HepG2 (cell line): ENCODE data around the gene GFRA4. TPM values are rescaled to one million over a fixed set of nuclear protein-coding genes. Genes with fewer than 3 reads are reported as not detected.
A peak's percentile ranks its signal among the peaks of the same experiment; 100 is the strongest.

Source experiments
- ATAC-seq: fragments of 200-7000 bp; cut with Tn5 transposase; 3 replicates; pipeline ENCODE4 v1.9.1; 2020; ENCODE audit warnings: mild to moderate bottlenecking, moderate library complexity
- BruUV-seq: library from RNA; stranded (reverse); fragments of 400-500 nt; replicated peaks from 2 replicates; lab custom pipeline; 2021; lab: Mats Ljungman, UMichigan
- CTCF ChIA-PET: fragments of 300-600 bp; formaldehyde crosslinking; extraction: SDS; loops from one replicate; lab custom pipeline; 2021; ENCODE audit warnings: low total read pairs, inconsistent platforms, low intra/inter-chr PET ratio; lab: Yijun Ruan, JAX
- POLR2A ChIA-PET: fragments of 350-600 bp; sonication (Branson Sonifier 250); formaldehyde crosslinking; loops from one replicate; lab custom pipeline; 2020; ENCODE audit warnings: antibody characterized with exemption, inconsistent platforms; lab: Yijun Ruan, JAX
- DNase-seq: peaks from one replicate; pipeline ENCODE4 v3.0.0-alpha.2; 2015; ENCODE audit warnings: low spot score
- FAIRE-seq: peaks from 3 replicates; lab custom pipeline; 2011; peaks lifted over from hg19 to GRCh38; lab: Jason Lieb, UNC
- H2AFZ ChIP-seq: one replicate; pipeline ENCODE4 v1.6.1; 2011; ENCODE audit warnings: low read length, inconsistent platforms
- H3K27ac ChIP-seq: fragments of 300-600 bp; 3 replicates; pipeline ENCODE4 v1.8.0; 2011; ENCODE audit warnings: mixed run types, mild to moderate bottlenecking, mixed read lengths, low read length, inconsistent platforms; ENCODE audit not compliant: insufficient read depth; ENCODE audit errors: extremely low read length
- H3K27me3 ChIP-seq, 2 experiments: fragments of 200-600 bp in 1 of 2; 2 replicates in 1 of 2; 3 replicates in 1 of 2; pipeline versions ENCODE4 v1.6.0 to v1.8.0; 2011; ENCODE audit warnings: low read length in 2 of 2, mild to moderate bottlenecking in 2 of 2, moderate library complexity in 2 of 2, inconsistent platforms in 1 of 2; ENCODE audit not compliant: insufficient read depth in 2 of 2, control insufficient read depth in 1 of 2
- H3K36me3 ChIP-seq, 2 experiments: fragments of 200-600 bp in 1 of 2; replicated peaks in 1 of 2; 2 replicates in 1 of 2; 3 replicates in 1 of 2; pipeline versions ENCODE4 v1.5.1 to v1.8.0; 2011; ENCODE audit warnings: low read length in 2 of 2, inconsistent platforms in 1 of 2; ENCODE audit not compliant: insufficient read depth in 2 of 2, control insufficient read depth in 1 of 2
- H3K4me1 ChIP-seq: 2 replicates; pipeline ENCODE4 v1.5.1; 2012; ENCODE audit warnings: low read length, inconsistent platforms; ENCODE audit not compliant: insufficient read depth
- H3K4me2 ChIP-seq: 2 replicates; pipeline ENCODE4 v1.6.0; 2011; ENCODE audit warnings: low read depth, low read length, inconsistent platforms
- H3K4me3 ChIP-seq, 3 experiments: fragments of 200-600 bp in 1 of 3; sonication (generic), shearing (Covaris generic) in 1 of 3; replicated peaks in 1 of 3; 2 replicates each; pipeline ENCODE4 v1.5.1; 2011 to 2016; ENCODE audit warnings: low read length in 3 of 3, inconsistent platforms in 2 of 3, low read depth in 2 of 3, mild to moderate bottlenecking in 2 of 3, control low read depth in 1 of 3, mixed read lengths in 1 of 3; ENCODE audit not compliant: insufficient read depth in 1 of 3
- H3K79me2 ChIP-seq: one replicate; pipeline ENCODE4 v1.6.1; 2011; ENCODE audit warnings: low read length, inconsistent platforms; ENCODE audit not compliant: insufficient read depth
- H3K9ac ChIP-seq: 2 replicates; pipeline ENCODE4 v1.6.0; 2011; ENCODE audit warnings: mild to moderate bottlenecking, low read depth, low read length, inconsistent platforms; ENCODE audit not compliant: insufficient read depth
- H3K9me3 ChIP-seq: 2 replicates; pipeline ENCODE4 v1.5.1; 2012; ENCODE audit warnings: mild to moderate bottlenecking, low read length
- H4K20me1 ChIP-seq: 2 replicates; pipeline ENCODE4 v1.6.0; 2011; ENCODE audit warnings: inconsistent platforms, mild to moderate bottlenecking, low read length, moderate library complexity; ENCODE audit not compliant: insufficient read depth
- CTCF ChIP-seq: sonication (generic); formaldehyde crosslinking; IDR thresholded peaks from 2 replicates; pipeline ENCODE4 v1.5.0; 2020; ENCODE audit warnings: mild to moderate bottlenecking, missing genetic modification reagents, moderate library complexity
- MAX ChIP-seq: IDR thresholded peaks from 2 replicates; pipeline ENCODE4 v1.6.1; 2012; ENCODE audit warnings: inconsistent platforms
- STAG1 ChIP-seq: sonication (generic); formaldehyde crosslinking; IDR thresholded peaks from 2 replicates; pipeline ENCODE4 v1.4.0; 2020; ENCODE audit warnings: missing genetic modification reagents
- ZNF850 ChIP-seq: sonication (generic); formaldehyde crosslinking; conservative IDR thresholded peaks from 2 replicates; pipeline ENCODE4 v1.9.0; 2021; ENCODE audit warnings: mild to moderate bottlenecking, missing genetic modification reagents
- WGBS: methylation state at CpG from one replicate; pipeline ENCODE4 v1.1.6; 2017; ENCODE audit warnings: low lambda C conversion rate; 5-methylcytosine and 5-hydroxymethylcytosine counted together
- in situ Hi-C: cut with HindIII; loops from 2 replicates; pipeline ENCODE4 v1.10.0; 2017; ENCODE audit warnings: low pct_unique_long_range_greater_than_20kb; ENCODE audit not compliant: extremely low pct_ligation_motif_present
- intact Hi-C: fragments of 100-400 bp; cut with micrococcal nuclease; formaldehyde crosslinking; loops from one replicate; pipeline ENCODE4 v1.10.0; 2022; ENCODE audit not compliant: unreplicated experiment
- polyA plus RNA-seq, 8 experiments: library from polyadenylated mRNA; depleted of rRNA in 3 of 8; stranded (reverse) in 7 of 8; unstranded in 1 of 8; fragments of >200 nt; fragmentation: Illumina TruSeq in 4 of 8; extraction: Trizol in 4 of 8; gene quantifications; 2 replicates each; pipeline versions ENCODE4 v1.2.1 to v1.2.3, GENCODE V29; 2011 to 2016; ENCODE audit warnings: low read depth in 4 of 8, missing spikeins in 1 of 8, mixed read lengths in 1 of 8; ENCODE audit not compliant: insufficient read depth in 1 of 8
- total RNA-seq, 5 experiments: library from RNA; depleted of rRNA; stranded (reverse); fragments of >200 nt; fragmentation: Illumina TruSeq; extraction: Trizol; gene quantifications; 2 replicates each; pipeline ENCODE4 v1.2.3, GENCODE V29; 2016; ENCODE audit warnings: low read depth in 1 of 5
- TF ChIP-seq, protein P1 (sequence below): sonication (generic); formaldehyde crosslinking; IDR thresholded peaks from 2 replicates; pipeline ENCODE4 v1.4.0; 2020; ENCODE audit warnings: missing genetic modification reagents; ENCODE audit errors: not compliant biosample characterization

GFRA4 gene
- total and polyA plus RNA-seq, 2 of the 13 experiments (the other 11 are each of a cell fraction or from before 2014, with no cell fraction given) = not detected

GRCh38 chr20:3670511-3670910, 7.3 kb upstream of the GFRA4 start:
- in situ Hi-C loops = no loop called here
- no peak for DNase-seq

More at GRCh38 chr20:3670511-3670910, 7.3 kb upstream of the GFRA4 start:
- H3K4me3 ChIP-seq = no peak overlapping the region
- CTCF ChIA-PET = no interaction called here
- H3K4me1 ChIP-seq = peaks cover 8% of the 10 kb centered on the region; the same call in 1 of the 2 replicates
- intact Hi-C loops = no loop called here
- 3% methylated on average over 6 of the region's 6 CpGs for WGBS
- no peak overlapping the region for H3K4me2 ChIP-seq
- no peak overlapping the region for H2AFZ ChIP-seq
- H4K20me1 ChIP-seq = no peaks in the 10 kb centered on the region
- no peak overlapping the region for H3K27ac ChIP-seq
- POLR2A ChIA-PET = no interaction called here
- TF ChIP-seq, protein P1, sequence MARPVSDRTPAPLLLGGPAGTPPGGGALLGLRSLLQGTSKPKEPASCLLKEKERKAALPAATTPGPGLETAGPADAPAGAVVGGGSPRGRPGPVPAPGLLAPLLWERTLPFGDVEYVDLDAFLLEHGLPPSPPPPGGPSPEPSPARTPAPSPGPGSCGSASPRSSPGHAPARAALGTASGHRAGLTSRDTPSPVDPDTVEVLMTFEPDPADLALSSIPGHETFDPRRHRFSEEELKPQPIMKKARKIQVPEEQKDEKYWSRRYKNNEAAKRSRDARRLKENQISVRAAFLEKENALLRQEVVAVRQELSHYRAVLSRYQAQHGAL (CRISPR knock-in tag) = no peak
- no peak for TF ChIP-seq ZNF850 (CRISPR knock-in tag)
- TF ChIP-seq STAG1 = peak; percentile 25
- TF ChIP-seq MAX = 0 out of 2 replicates have a peak, but pooled peaks have one; percentile 23
- 0 out of 2 replicates have a peak, but pooled peaks have one; percentile 12 for TF ChIP-seq CTCF
- TF ChIP-seq, all 625 proteins: peak for 3
- H3K79me2 ChIP-seq = no peaks in the 10 kb centered on the region
- ATAC-seq = peak; percentile 45
- H3K36me3 ChIP-seq = no peaks in the 10 kb centered on the region
- FAIRE-seq = no peak
- no peaks in the 10 kb centered on the region for H3K9me3 ChIP-seq
- peaks cover 42 to 77% of the 10 kb centered on the region in 2 experiments for H3K27me3 ChIP-seq
- H3K9ac ChIP-seq = no peak overlapping the region
- no TSS peak for BruUV-seq
